SK-N-MC (cell line): ENCODE data around the gene GRAMD4.

Experiments used
- EZH2 ChIP-seq: fragments of 200-600 bp; sonication (generic); IDR thresholded peaks from one replicate; pipeline ENCODE4 v1.6.1; 2017; ENCODE audit warnings: antibody characterized with exemption
- FOXP2 ChIP-seq: optimal IDR thresholded peaks from 2 replicates; pipeline ENCODE3; 2011; ENCODE audit warnings: mild to moderate bottlenecking, moderate library complexity; ENCODE audit not compliant: insufficient read depth; ENCODE audit errors: extremely low read length, control extremely low read depth
- POLR2AphosphoS5 ChIP-seq: IDR thresholded peaks from 2 replicates; pipeline ENCODE4 v1.6.1; 2012; ENCODE audit warnings: mild to moderate bottlenecking, low read depth, low read length, borderline replicate concordance

GRCh38 chr22:46659059-46659790, 39.0 kb downstream of the GRAMD4 start:
- no peak for TF ChIP-seq POLR2AphosphoS5
- TF ChIP-seq EZH2 = no peak
- TF ChIP-seq FOXP2 = no peak
